Measurements from ENCODE around the gene CEP55. TPM values are rescaled to one million over a fixed set of nuclear protein-coding genes. Genes with fewer than 3 reads are reported as not detected.
"Not testable (repeated sequence)": the region's sequence is repeated elsewhere in the genome, so short reads cannot be mapped to it uniquely, and the experiment has no call there.

CEP55 gene
- total and polyA plus RNA-seq, 4 donors, result under 0.01 to 4.1 (median 0.46) TPM

- Histone ChIP-seq H3K9me3 (ENCODE audit: control insufficient read depth in 4 of 4, low read length in 3 of 4) (no peaks in the 10 kb centered on the region), H3K27ac (ENCODE audit: low read depth in 1 of 2, low read length in 2 of 2) (no peak overlapping the region), H3K9ac (ENCODE audit: low read depth in 1 of 2, low read length in 2 of 2) (no peak overlapping the region), H3K36me3 (ENCODE audit: control insufficient read depth in 4 of 4, insufficient read depth in 3 of 4, low read depth in 1 of 4, low read length in 3 of 4) (no peaks in the 10 kb centered on the region), H3K4me1 (ENCODE audit: control insufficient read depth in 4 of 4, insufficient read depth in 4 of 4, low read length in 3 of 4) (no peaks in the 10 kb centered on the region), H3K27me3 (ENCODE audit: control insufficient read depth in 4 of 4, insufficient read depth in 4 of 4, low read length in 3 of 4) (no peaks in the 10 kb centered on the region), H3K4me3 (ENCODE audit: low read depth in 1 of 3, low read length in 3 of 3) (no peak overlapping the region)
- WGBS, result 90% methylated on average over 5 of the region's 5 CpGs
- DNase-seq (ENCODE audit: low spot score), result no peak
- no peak for TF ChIP-seq SP1 (IDR thresholded peaks at IDR 0.05)
- TF ChIP-seq EGR1 (IDR thresholded peaks at IDR 0.05; ENCODE audit: low read depth in 2 of 2), result no peak
- no peak for TF ChIP-seq REST (IDR thresholded peaks at IDR 0.05)
- TF ChIP-seq MAX (IDR thresholded peaks at IDR 0.05), result no peak
- TF ChIP-seq GABPA (IDR thresholded peaks at IDR 0.05 in 1 of 2, conservative IDR thresholded peaks at IDR 0.05 in 1 of 2), result no peak
- TF ChIP-seq FOXA2 (IDR thresholded peaks at IDR 0.05), result no peak
- no peak for TF ChIP-seq CTCF (IDR thresholded peaks at IDR 0.05; ENCODE audit: low read depth, low read length, missing input control)
- TF ChIP-seq NR2F2 (IDR thresholded peaks at IDR 0.05), result no peak
- no peak for TF ChIP-seq JUND (IDR thresholded peaks at IDR 0.05)
- no peak for TF ChIP-seq HNF4G (IDR thresholded peaks at IDR 0.05)
- no peak for TF ChIP-seq HNF4A (conservative IDR thresholded peaks at IDR 0.05)
- TF ChIP-seq RXRA (IDR thresholded peaks at IDR 0.05), result no peak
- TF ChIP-seq YY1 (IDR thresholded peaks at IDR 0.05), result no peak
- TF ChIP-seq ATF3 (IDR thresholded peaks at IDR 0.05), result no peak
- TF ChIP-seq TAF1 (conservative IDR thresholded peaks at IDR 0.05), result no peak
- TF ChIP-seq FOXA1 (IDR thresholded peaks at IDR 0.05), result no peak
- TF ChIP-seq RAD21 (IDR thresholded peaks at IDR 0.05), result no peak
- TF ChIP-seq ZBTB33 (IDR thresholded peaks at IDR 0.05), result no peak
Observed at GRCh38 chr10:93535293-93535692, 38.9 kb downstream of the CEP55 start.

GRCh38 chr10:93540871-93541270 is 44.5 kb downstream of the CEP55 start:
- not testable (repeated sequence) for H3K9ac ChIP-seq (ENCODE audit: low read depth in 1 of 2, low read length in 2 of 2); H3K4me1 ChIP-seq (ENCODE audit: control insufficient read depth in 4 of 4, insufficient read depth in 4 of 4, low read length in 3 of 4); H3K27me3 ChIP-seq (ENCODE audit: control insufficient read depth in 4 of 4, insufficient read depth in 4 of 4, low read length in 3 of 4); H3K36me3 ChIP-seq (ENCODE audit: control insufficient read depth in 4 of 4, insufficient read depth in 3 of 4, low read depth in 1 of 4, low read length in 3 of 4); H3K9me3 ChIP-seq (ENCODE audit: control insufficient read depth in 4 of 4, low read length in 3 of 4); H3K4me3 ChIP-seq (ENCODE audit: low read depth in 1 of 3, low read length in 3 of 3); H3K27ac ChIP-seq (ENCODE audit: low read depth in 1 of 2, low read length in 2 of 2); DNase-seq (ENCODE audit: low spot score)
- 93% methylated on average over 4 of the region's 4 CpGs for WGBS
